A549 (cell line): ENCODE data around the gene C18orf63. TPM values are rescaled to one million over a fixed set of nuclear protein-coding genes. Genes with fewer than 3 reads are reported as not detected.

ENCODE experiments used
- ATAC-seq, 2 experiments: fragments of 200-7000 bp in 1 of 2; fragments of >200 bp in 1 of 2; cut with Nextera tagmentation in 1 of 2; cut with Tn5 transposase in 1 of 2; 3 replicates each; pipeline versions ENCODE4 v1.8.0 to v1.9.1; 2018 to 2020; ENCODE audit warnings: mild to moderate bottlenecking in 1 of 2, moderate library complexity in 1 of 2
- CTCF ChIA-PET: fragments of 300-600 bp; sonication (Branson Sonifier 250); formaldehyde crosslinking; extraction: SDS; loops from one replicate; lab custom pipeline; 2021; ENCODE audit warnings: antibody characterized with exemption, inconsistent platforms; lab: Yijun Ruan, JAX
- POLR2A ChIA-PET: fragments of 350-600 bp; formaldehyde crosslinking; extraction: SDS; loops from one replicate; lab custom pipeline; 2021; ENCODE audit warnings: antibody characterized with exemption, inconsistent platforms; lab: Yijun Ruan, JAX
- DNase-seq, 2 experiments: peaks; one replicate each; pipeline versions ENCODE4 v3.0.0 to v3.0.0-alpha.2; 2011 to 2016; ENCODE audit warnings: low read depth in 1 of 2, low spot score in 1 of 2
- FAIRE-seq: peaks from 2 replicates; lab custom pipeline; 2011; peaks lifted over from hg19 to GRCh38; lab: Jason Lieb, UNC
- H3K27ac ChIP-seq, 2 experiments: fragments of >200 bp; sonication (Bioruptor Twin); formaldehyde crosslinking; 3 replicates each; pipeline ENCODE4 v1.5.1; 2016 to 2017
- H3K4me1 ChIP-seq: fragments of >200 bp; sonication (Bioruptor Twin); formaldehyde crosslinking; 3 replicates; pipeline ENCODE4 v1.6.1; 2016
- H3K4me2 ChIP-seq: fragments of >200 bp; sonication (Bioruptor Twin); formaldehyde crosslinking; 3 replicates; pipeline ENCODE4 v1.6.1; 2016
- H3K4me3 ChIP-seq: fragments of >200 bp; sonication (Bioruptor Twin); formaldehyde crosslinking; 3 replicates; pipeline ENCODE4 v1.5.1; 2016
- H3K9me3 ChIP-seq: fragments of >200 bp; sonication (Bioruptor Twin); formaldehyde crosslinking; 3 replicates; pipeline ENCODE4 v1.6.1; 2016
- BHLHE40 ChIP-seq: IDR thresholded peaks from 2 replicates; pipeline ENCODE4 v1.6.1; 2012; ENCODE audit warnings: low read depth, low read length, inconsistent platforms
- CEBPB ChIP-seq, 2 experiments: fragments of >200 bp in 1 of 2; sonication (Bioruptor Twin) in 1 of 2; formaldehyde crosslinking in 1 of 2; IDR thresholded peaks; 2 replicates each; pipeline ENCODE4 v1.6.1; 2012 to 2016
- CHD4 ChIP-seq: fragments of 200-600 bp; sonication (generic); IDR thresholded peaks from 2 replicates; pipeline ENCODE4 v1.6.1; 2016; ENCODE audit warnings: antibody characterized with exemption, mild to moderate bottlenecking, borderline replicate concordance
- EHMT2 ChIP-seq: fragments of 200-600 bp; sonication (generic); IDR thresholded peaks from 2 replicates; pipeline ENCODE4 v1.6.1; 2016; ENCODE audit warnings: antibody characterized with exemption, low read depth, mild to moderate bottlenecking, moderate library complexity
- ESRRA ChIP-seq: fragments of 150-350 bp; IDR thresholded peaks from 2 replicates; pipeline ENCODE4 v1.6.1; 2014; ENCODE audit warnings: mild to moderate bottlenecking, low read length, borderline replicate concordance
- FOSL2 ChIP-seq, 2 experiments: fragments of 450-650 bp in 1 of 2; fragments of >200 bp in 1 of 2; sonication (Bioruptor Twin) in 1 of 2; formaldehyde crosslinking; IDR thresholded peaks; 2 replicates each; pipeline versions ENCODE4 v1.5.0 to v1.6.1; 2016 to 2020; ENCODE audit warnings: mild to moderate bottlenecking in 1 of 2, moderate library complexity in 1 of 2
- HDAC2 ChIP-seq: fragments of 200-600 bp; sonication (generic); IDR thresholded peaks from 2 replicates; pipeline ENCODE4 v1.6.1; 2016
- HOXA7 ChIP-seq: fragments of 250-450 bp; sonication (Bioruptor Pico); IDR thresholded peaks from 2 replicates; pipeline ENCODE4 v1.5.0; 2020; ENCODE audit warnings: mild to moderate bottlenecking, moderate library complexity
- JUNB ChIP-seq: fragments of >200 bp; sonication (Bioruptor Twin); formaldehyde crosslinking; IDR thresholded peaks from 2 replicates; pipeline ENCODE4 v1.6.1; 2016
- KDM5A ChIP-seq: fragments of 200-600 bp; sonication (generic); IDR thresholded peaks from 2 replicates; pipeline ENCODE4 v1.6.1; 2016; ENCODE audit warnings: antibody characterized with exemption, mild to moderate bottlenecking
- MAFK ChIP-seq: fragments of 450-650 bp; IDR thresholded peaks from 2 replicates; pipeline ENCODE4 v1.6.1; 2014; ENCODE audit not compliant: partially characterized antibody
- NFE2L2 ChIP-seq: fragments of 150-350 bp; conservative IDR thresholded peaks from 2 replicates; pipeline ENCODE4 v1.6.1; 2014; ENCODE audit warnings: low read length
- NPAS2 ChIP-seq: fragments of 250-450 bp; sonication (Bioruptor Pico); IDR thresholded peaks from 2 replicates; pipeline ENCODE4 v1.8.0; 2022; ENCODE audit warnings: mild to moderate bottlenecking, moderate library complexity, borderline replicate concordance
- POLR2A ChIP-seq: IDR thresholded peaks from 2 replicates; pipeline ENCODE4 v1.6.1; 2012; ENCODE audit warnings: mild to moderate bottlenecking, low read length
- RAD21 ChIP-seq, 2 experiments: fragments of >200 bp in 1 of 2; sonication (Bioruptor Twin) in 1 of 2; formaldehyde crosslinking in 1 of 2; IDR thresholded peaks in 1 of 2; conservative IDR thresholded peaks in 1 of 2; 2 replicates in 1 of 2; 3 replicates in 1 of 2; pipeline ENCODE4 v1.6.1; 2012 to 2018; ENCODE audit warnings: inconsistent platforms in 1 of 2
- RNF2 ChIP-seq: fragments of 200-600 bp; sonication (generic); IDR thresholded peaks from 2 replicates; pipeline ENCODE4 v1.6.1; 2016; ENCODE audit warnings: low read depth, mild to moderate bottlenecking, antibody characterized with exemption, moderate library complexity, borderline replicate concordance
- SREBF2 ChIP-seq: fragments of 450-650 bp; IDR thresholded peaks from 2 replicates; pipeline ENCODE4 v1.6.1; 2014; ENCODE audit warnings: mild to moderate bottlenecking, moderate library complexity
- TFCP2L1 ChIP-seq: fragments of 250-450 bp; sonication (Bioruptor Pico); IDR thresholded peaks from 2 replicates; pipeline ENCODE4 v1.5.0; 2021; ENCODE audit warnings: mild to moderate bottlenecking
- ZSCAN20 ChIP-seq: fragments of 250-450 bp; sonication (Bioruptor Pico); IDR thresholded peaks from 2 replicates; pipeline ENCODE4 v1.8.0; 2022; ENCODE audit warnings: mild to moderate bottlenecking, moderate library complexity
- WGBS: methylation state at CpG from one replicate; pipeline ENCODE4 v1.1.6; 2017; ENCODE audit errors: missing lambda C conversion rate; 5-methylcytosine and 5-hydroxymethylcytosine counted together
- polyA minus RNA-seq: library from RNA; depleted of rRNA, polyadenylated mRNA; stranded (reverse); fragments of >200 nt; gene quantifications from 2 replicates; pipeline ENCODE4 v1.2.3, GENCODE V29; 2011; rRNA and poly(A)+ RNA removed
- polyA plus RNA-seq, 4 experiments: library from polyadenylated mRNA; depleted of rRNA in 3 of 4; stranded (reverse); fragments of >200 nt; fragmentation: RNase III in 1 of 4; extraction: RNeasy Plus Mini Kit Qiagen cat#74134 plus additional on column Dnase treatment in 1 of 4; gene quantifications; 2 replicates in 3 of 4; 3 replicates in 1 of 4; pipeline ENCODE4 v1.2.3, GENCODE V29; 2011 to 2017
- TF ChIP-seq, protein P1 (sequence below): IDR thresholded peaks from 2 replicates; pipeline ENCODE4 v1.6.1; 2012
- TF ChIP-seq, protein P2 (sequence below): fragments of >200 bp; sonication (Bioruptor Twin); formaldehyde crosslinking; IDR thresholded peaks from 3 replicates; pipeline ENCODE4 v1.5.1; 2016
- TF ChIP-seq, protein P3 (sequence below): fragments of 250-450 bp; sonication (Bioruptor Pico); IDR thresholded peaks from 2 replicates; pipeline ENCODE4 v1.5.0; 2020; ENCODE audit warnings: low read depth, mild to moderate bottlenecking, moderate library complexity
- TF ChIP-seq, protein P4 (sequence below): fragments of >200 bp; sonication (Bioruptor Twin); formaldehyde crosslinking; IDR thresholded peaks from 3 replicates; pipeline ENCODE4 v1.6.1; 2016

The C18orf63 gene
- polyA plus RNA-seq (2011; rRNA removed): not detected in 2 replicates
- polyA plus RNA-seq (2012; cell fraction: cytosol; rRNA removed): not detected in 2 replicates
- polyA plus RNA-seq (2012; cell fraction: nucleus; rRNA removed): not detected in 2 replicates
- polyA plus RNA-seq (2017; fragmentation: RNase III; extraction: RNeasy Plus Mini Kit Qiagen cat#74134 plus additional on column Dnase treatment): not detected in 3 replicates
- polyA minus RNA-seq: not detected in 2 replicates

DNA sequence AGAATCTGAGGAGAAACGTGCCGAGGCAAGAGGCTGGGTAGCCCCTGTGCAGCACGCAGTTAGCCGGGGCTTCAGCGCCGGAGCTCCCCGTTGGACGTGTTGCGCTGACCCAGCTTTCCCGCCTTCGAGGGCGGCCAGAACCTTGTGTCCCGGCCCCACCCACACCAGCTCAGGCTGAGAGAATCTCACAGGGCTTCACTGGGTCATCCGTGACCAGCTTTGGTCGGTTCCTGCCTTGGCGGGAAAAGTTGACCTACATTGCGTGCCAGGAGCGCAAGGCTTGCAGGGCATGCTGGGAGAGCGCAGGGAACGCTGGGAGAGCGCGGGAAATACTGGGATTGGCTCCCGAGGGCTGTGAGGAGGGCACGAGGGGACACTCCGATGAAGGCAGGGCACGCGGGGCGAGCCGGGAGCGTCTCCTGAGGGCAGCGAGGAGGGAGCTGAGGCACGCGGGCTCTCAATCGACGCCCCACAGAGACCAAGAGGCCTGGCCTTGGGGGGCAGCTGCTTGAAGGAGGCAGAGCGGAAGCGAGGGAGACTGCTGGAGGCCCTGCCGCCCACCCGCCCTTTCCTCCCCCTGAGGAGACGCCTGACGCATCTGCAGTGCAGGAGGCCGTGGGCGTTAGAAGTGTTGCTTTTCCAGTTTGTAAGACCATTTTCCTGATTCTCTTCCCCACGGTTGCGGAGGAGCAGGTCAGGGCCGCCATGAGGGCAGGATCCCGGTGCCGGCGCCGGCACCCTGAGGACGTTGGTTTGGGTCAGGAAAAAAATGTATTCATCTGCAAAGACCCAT, at the start of gene C18orf63:
Gene C18orf63, plus strand, starts transcription at position 376 of the 793 bp plus-strand sequence. CDS start 2,027 bp downstream, outside the sequence.
- peak within 1 kb of the TSS; percentile 70 for H3K4me2 ChIP-seq
- H3K27ac ChIP-seq: peak within 1 kb of the TSS; percentile 70 to 84
- ATAC-seq: no peak
- FAIRE-seq: no peak
- no peak within 1 kb of the TSS for H3K4me3 ChIP-seq
- TF ChIP-seq RNF2 (no peak), KDM5A (no peak), NPAS2 (CRISPR knock-in tag) (no peak), NFE2L2 (no peak), HDAC2 (no peak), ESRRA (no peak), TFCP2L1 (no peak), SREBF2 (no peak), POLR2A (no peak), MAFK (no peak), HOXA7 (CRISPR knock-in tag) (no peak), CEBPB (IDR thresholded peaks at IDR 0.05) (no peak)
- TF ChIP-seq, protein P1, sequence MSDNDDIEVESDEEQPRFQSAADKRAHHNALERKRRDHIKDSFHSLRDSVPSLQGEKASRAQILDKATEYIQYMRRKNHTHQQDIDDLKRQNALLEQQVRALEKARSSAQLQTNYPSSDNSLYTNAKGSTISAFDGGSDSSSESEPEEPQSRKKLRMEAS: no peak
- TF ChIP-seq, protein P2, sequence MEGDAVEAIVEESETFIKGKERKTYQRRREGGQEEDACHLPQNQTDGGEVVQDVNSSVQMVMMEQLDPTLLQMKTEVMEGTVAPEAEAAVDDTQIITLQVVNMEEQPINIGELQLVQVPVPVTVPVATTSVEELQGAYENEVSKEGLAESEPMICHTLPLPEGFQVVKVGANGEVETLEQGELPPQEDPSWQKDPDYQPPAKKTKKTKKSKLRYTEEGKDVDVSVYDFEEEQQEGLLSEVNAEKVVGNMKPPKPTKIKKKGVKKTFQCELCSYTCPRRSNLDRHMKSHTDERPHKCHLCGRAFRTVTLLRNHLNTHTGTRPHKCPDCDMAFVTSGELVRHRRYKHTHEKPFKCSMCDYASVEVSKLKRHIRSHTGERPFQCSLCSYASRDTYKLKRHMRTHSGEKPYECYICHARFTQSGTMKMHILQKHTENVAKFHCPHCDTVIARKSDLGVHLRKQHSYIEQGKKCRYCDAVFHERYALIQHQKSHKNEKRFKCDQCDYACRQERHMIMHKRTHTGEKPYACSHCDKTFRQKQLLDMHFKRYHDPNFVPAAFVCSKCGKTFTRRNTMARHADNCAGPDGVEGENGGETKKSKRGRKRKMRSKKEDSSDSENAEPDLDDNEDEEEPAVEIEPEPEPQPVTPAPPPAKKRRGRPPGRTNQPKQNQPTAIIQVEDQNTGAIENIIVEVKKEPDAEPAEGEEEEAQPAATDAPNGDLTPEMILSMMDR: no peak
- TF ChIP-seq, protein P3, sequence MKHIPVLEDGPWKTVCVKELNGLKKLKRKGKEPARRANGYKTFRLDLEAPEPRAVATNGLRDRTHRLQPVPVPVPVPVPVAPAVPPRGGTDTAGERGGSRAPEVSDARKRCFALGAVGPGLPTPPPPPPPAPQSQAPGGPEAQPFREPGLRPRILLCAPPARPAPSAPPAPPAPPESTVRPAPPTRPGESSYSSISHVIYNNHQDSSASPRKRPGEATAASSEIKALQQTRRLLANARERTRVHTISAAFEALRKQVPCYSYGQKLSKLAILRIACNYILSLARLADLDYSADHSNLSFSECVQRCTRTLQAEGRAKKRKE (CRISPR knock-in tag): no peak
- ChIA-PET POLR2A (no interaction called here), CTCF (interaction anchor here (0.9 to 1.6 kb wide), 5 partner anchors 27 to 101 kb away, joined by 3 to 4 read pairs (median 3); no protein-coding TSS in a partner anchor)
- H3K9me3 ChIP-seq: no peaks in the 10 kb centered on the region
- peaks cover 22% of the 10 kb centered on the region for H3K4me1 ChIP-seq
- 93% methylated on average over 36 of the region's 51 CpGs for WGBS
- no peak for DNase-seq

DNA sequence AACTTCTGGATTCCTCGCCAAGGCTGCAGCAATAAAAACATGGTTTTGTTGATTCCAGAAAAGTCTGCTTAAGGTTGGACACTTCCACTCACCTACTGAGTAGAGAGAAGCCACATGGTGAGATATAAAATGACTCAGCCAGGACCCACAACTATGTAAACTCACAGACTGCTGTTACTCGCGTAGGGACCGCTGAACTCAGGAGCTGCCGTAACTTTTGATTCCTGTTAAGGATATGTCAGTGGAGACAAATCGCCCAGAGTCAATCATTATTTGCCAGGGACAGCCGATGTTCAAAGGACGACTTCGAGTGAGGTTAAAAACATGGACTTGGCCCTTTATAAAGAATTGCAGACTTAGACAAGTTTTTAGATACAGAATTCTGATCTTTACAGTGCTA, 49.5 kb upstream of the C18orf63 start:
- Histone ChIP-seq H3K9me3 (no peaks in the 10 kb centered on the region), H3K27ac (peak overlapping the region in 1 of 2 experiments; percentile 52; a peak in 3 of 6 replicates), H3K4me2 (peak overlapping the region; percentile 28), H3K4me1 (peaks cover 17% of the 10 kb centered on the region), H3K4me3 (no peak overlapping the region)
- FAIRE-seq (no peak), DNase-seq (peak in 1 of 2 experiments; percentile 26), ATAC-seq (peak; percentile 76; a peak in 5 of 6 replicates)
- 55% methylated on average over 9 of the region's 9 CpGs for WGBS
- TF ChIP-seq EHMT2: no peak
- TF ChIP-seq ZSCAN20: no peak
- no peak for TF ChIP-seq JUNB
- TF ChIP-seq, protein P4, sequence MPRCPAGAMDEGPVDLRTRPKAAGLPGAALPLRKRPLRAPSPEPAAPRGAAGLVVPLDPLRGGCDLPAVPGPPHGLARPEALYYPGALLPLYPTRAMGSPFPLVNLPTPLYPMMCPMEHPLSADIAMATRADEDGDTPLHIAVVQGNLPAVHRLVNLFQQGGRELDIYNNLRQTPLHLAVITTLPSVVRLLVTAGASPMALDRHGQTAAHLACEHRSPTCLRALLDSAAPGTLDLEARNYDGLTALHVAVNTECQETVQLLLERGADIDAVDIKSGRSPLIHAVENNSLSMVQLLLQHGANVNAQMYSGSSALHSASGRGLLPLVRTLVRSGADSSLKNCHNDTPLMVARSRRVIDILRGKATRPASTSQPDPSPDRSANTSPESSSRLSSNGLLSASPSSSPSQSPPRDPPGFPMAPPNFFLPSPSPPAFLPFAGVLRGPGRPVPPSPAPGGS: no peak
- no peak for TF ChIP-seq BHLHE40
- TF ChIP-seq RAD21 (conservative IDR thresholded peaks at IDR 0.05 in 1 of 2, IDR thresholded peaks at IDR 0.05 in 1 of 2): no peak
- TF ChIP-seq FOSL2 (IDR thresholded peaks at IDR 0.05): no peak
- TF ChIP-seq FOSL2 (CRISPR knock-in tag; IDR thresholded peaks at IDR 0.05): no peak
- no peak for TF ChIP-seq CHD4
- TF ChIP-seq, protein P2: no peak
- ChIA-PET POLR2A (no interaction called here), CTCF (no interaction called here)
